Stimulated activated CD8-positive, alpha-beta memory T cell treated with anti-CD3 and anti-CD28 coated beads, Interleukin-4, amount 100 ng/mL, for 4 hours (primary cell): ENCODE data around the gene ATP1B2.
"Not testable (repeated sequence)": the region's sequence is repeated elsewhere in the genome, so short reads cannot be mapped to it uniquely, and the experiment has no call there.

Experiments
- DNase-seq, 2 donors: peaks; one replicate each; pipeline ENCODE4 v3.0.0-alpha.2; 2020; ENCODE audit warnings: low read depth in 2 of 2, low spot score in 1 of 2

Gene ATP1B2, protein sequence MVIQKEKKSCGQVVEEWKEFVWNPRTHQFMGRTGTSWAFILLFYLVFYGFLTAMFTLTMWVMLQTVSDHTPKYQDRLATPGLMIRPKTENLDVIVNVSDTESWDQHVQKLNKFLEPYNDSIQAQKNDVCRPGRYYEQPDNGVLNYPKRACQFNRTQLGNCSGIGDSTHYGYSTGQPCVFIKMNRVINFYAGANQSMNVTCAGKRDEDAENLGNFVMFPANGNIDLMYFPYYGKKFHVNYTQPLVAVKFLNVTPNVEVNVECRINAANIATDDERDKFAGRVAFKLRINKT

DNA sequence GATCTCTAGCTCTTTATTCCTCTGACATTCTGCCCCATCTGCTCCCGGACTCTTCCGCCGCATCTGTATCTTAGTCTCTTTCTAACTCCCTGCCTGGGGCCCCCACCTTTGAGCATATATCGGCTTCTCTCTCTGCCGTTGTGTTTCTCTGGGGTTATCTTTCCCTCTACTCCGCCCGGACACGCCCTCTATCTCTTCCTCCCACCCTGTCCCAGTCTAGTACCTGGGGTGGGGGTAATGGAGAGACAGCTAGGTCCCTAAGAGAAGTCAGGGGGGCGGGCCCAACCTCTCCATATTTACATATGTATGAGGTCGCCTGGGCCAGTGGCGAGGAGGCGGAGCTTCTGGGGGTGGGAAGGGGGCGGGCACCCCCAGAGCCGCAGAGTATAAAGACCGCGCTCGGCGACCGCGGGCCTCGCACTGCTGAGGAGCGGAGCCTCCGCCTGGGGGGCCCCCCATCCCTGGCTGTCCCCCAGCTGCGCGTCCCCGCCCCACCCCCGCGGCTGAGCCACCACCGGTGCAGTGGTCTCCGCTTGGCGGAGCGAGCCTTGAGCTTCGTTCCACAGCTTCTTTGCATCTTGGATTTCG, at the start of gene ATP1B2:
Gene ATP1B2 (plus strand): TSS at position 418 of the 588 bp plus-strand sequence. CDS start 593 bp downstream, outside the sequence.
- peak; percentile 57 to 63 for DNase-seq

DNA sequence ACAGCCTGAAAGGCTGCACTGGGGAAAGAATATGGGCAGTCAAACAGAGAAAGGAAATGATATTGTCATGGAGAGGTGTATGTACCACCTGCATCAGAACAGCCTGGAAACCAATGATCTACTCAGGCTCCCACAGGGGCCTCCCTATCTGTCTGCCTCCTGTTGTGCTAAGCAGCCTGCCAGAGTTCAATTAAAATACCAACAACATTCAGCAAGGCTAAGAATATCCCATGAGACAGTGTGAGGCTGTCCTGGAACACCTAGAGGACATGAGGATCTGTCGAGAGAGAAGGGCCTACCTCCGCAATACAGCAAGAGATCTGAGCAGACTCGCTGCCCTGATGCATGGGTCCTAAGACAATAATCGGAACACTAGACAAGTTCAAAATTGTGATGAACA, 44.4 kb upstream of the ATP1B2 start:
- no peak for DNase-seq

DNA sequence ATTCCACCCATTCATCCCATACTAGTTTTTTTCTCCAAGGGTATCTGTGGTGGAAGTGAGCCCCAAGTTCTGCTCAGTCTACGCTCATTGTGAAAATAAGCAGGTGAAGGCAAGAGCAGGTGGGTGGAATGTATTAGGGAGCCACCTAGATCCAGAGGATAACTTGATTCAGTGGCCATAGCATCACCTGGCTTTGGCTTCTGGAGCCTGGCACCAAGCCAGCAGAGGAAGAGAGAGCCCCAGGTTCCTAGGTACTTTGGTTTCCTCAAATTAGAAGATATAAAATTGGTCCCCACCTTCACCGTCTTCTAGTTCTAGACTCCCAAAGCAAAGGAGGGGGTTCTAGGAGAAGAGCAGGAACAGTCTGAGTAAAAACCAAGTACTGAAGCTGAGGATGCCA, 40.1 kb upstream of the ATP1B2 start:
- DNase-seq: no peak

DNA sequence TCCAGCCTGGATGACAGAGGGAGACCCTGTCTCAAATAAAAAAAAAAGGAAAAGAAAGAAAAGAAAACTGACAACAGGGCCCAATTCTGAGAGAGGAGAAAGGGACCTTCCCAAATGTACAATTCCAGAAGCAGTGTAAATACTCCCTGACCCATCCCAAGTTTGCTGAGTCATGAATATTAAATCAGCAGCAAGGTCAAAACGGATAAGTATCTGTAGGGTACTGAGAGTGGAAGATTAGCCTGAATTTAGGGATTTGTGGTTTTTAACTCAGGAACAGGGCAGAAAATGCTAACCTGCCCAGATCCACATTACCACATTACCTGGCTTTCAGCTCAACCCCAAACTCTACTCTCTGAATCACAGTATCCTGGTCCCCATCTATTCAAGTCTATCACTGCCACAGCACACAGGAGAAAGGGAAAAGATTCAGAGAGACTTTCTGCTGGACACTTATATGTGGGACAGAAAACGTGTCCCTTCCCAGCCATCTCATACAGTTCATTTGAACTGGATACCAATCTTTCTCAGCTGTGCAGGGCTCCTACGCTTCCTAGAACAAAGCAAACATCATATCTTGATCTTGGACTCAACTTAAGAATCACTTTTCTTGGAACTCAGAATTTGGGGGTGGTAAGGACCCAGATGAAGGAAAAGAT, 39.0 kb upstream of the ATP1B2 start:
- DNase-seq: no peak

DNA sequence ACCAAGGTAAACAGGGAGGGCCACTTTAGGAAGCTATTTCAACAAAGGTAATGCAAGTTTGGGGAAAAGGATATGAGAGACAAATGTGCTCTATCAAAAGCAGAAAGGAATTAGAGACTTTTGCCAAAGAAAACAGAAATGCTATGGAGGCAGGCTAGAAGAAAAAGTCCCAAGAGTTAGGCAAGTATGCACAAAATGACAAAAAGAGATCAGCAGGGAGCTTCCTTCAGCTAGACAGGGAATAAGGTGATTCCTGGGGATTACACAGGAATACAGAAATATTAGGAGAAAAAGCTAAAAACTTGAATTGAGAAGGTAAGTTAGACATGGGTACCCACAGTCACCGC, 38.5 kb upstream of the ATP1B2 start:
- DNase-seq: no peak

DNA sequence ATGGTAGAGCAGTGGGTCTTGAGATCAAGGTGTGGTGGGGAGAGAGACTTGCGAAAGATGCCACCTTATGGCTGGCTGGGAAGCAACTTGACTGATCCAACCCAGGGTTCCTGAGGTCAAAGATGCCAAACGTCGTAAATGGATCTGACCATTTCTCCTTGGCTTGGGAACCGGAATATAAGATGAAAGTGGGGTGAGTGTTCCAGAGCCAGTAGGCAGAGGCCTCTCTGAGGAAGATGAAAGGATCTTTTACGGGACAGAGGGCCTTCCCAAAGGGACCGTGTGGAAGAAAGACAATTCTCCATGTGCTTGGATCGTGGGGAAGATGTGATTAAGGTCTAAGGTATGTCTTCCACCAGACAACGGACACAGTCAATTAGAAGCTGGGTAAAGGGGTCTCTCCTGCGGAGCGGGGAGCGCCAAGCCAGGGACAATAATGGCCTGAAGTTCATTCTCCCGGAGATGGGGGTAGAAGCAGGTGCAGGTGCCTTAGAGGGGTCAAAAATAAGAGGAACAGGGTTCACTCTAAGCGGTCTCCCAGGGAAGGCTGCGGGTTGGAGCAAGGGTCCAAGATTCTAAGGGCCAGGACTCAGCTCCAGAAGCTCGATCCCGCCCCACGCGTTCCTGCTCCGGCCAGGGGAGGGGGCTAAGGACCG, 36.8 kb upstream of the ATP1B2 start:
- no peak for DNase-seq

DNA sequence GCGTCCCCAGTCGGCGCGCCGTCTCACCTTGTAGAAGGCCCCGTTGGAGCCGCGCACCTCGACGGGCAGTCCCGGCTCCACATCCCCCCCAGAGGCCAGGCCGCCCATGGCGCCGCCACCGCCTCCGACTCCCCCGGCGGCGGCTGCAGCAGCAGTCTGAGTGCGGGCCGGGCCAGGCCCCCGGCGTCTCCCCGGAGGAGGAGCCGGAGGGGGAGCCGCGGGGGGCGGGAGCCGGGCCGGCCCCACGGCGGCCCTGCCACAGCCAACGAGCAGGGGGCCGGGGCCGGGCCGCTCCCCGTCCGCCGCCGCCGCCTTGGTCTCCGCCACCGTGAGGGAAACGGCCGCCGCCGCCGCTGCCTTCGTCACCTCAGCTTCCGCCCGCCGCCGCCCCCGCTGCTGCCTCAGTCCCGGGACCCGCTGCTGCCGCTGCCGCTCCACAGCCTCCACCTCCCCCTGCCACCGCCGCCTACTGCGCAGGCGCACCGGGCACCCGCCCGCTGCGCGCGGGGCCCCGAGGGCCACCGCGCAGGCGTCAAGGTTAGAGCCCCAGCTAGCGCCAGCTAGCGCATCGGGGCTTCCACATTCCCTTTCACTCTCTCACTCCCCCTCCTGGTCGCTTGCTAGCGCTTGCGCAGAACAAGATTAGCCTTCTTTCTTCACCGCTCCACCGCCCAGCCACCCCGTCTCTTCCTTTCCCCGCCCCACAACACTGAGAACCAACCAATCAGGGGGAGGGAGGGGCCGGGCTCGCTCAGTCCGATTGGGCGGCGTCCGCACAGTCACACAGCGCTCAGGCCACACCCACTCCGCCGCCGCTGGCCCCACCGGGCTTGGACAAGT, 36.1 kb upstream of the ATP1B2 start, which contains the start of gene FXR2:
Gene FXR2 (minus strand): TSS at position 473 of the 840 bp plus-strand sequence. CDS start 365 bp downstream, at position 108.
- DNase-seq: peak; percentile 92 to 98

DNA sequence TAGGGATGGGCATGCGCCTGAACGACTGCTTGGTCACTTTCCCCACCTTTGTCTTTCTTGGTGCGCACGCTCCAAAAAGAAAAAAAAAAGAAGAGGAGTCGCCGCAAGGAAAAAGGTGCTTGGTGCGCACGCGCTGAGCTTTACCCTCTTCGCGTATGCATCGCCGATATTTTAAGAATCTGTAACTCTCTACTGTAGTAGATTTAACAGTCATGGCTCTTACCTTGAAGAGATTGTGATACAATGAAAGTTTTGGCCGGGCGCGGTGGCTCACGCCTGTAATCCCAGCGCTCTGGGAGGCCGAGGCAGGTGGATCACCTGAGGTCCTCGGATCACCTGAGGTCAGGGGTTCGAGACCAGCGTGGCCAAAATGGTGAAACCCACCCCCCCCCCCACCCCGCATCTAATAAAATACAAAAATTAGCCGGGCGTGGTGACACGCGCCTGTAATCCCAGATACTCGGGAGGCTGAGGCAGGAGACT, 35.4 kb upstream of the ATP1B2 start:
- DNase-seq: no peak

DNA sequence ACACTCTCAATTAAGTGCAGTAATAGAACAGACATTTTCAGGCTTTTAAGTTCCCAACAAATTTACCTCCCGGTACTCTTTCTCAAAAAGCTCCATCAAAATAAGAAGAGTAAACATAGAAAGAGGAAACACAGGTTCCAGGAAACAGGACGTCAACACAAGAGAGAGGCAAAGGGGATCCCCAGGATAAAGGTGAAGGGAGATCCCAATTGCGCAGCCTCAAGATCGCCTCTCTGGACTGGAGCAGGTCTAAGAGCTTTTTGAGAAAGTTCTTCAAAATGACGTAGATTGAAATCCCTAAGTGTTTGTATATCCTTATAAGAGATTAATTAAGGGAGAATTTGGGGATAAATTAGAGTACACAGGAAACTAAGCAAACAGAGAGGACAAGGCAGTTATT, 32.1 kb upstream of the ATP1B2 start:
- DNase-seq: no peak

DNA sequence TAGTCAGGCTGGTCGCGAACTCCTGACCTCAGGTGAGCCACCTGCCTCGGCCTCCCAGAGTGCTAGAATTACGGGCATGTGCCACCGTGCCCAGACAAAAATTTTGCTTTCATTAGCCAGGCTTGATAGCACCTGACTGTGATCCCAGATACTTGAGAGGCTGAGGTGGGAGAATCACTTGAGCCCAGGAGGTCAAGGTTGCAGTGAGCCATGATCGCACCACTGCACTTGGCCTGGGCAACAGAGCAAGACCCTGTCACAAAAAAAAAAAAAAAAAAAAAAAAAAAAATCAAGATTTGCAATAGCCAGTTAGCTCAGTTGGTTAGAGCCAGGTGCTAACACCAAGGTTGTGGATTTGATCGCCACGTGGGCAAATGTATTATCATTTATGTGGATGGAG, 29.9 kb upstream of the ATP1B2 start:
- no peak for DNase-seq

DNA sequence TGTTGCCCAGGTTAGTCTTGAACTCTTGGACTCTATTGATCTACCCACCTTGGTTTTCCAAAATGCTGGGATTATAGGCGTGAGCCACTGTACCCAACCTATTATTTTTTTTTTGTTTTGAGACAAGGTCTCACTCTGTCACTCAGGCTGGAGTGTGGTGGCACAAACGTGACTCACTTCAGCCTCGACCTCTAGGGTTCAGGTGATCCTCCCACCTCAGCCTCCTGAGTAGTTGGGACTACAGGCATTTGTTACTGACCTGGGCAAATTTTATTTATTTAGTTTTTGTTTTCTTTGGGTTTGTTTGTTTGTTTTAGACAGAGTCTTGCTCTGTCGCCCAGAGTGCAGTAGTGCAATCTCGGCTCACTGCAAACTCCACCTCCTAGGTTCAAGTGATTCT, 27.1 kb upstream of the ATP1B2 start:
- DNase-seq: no peak

DNA sequence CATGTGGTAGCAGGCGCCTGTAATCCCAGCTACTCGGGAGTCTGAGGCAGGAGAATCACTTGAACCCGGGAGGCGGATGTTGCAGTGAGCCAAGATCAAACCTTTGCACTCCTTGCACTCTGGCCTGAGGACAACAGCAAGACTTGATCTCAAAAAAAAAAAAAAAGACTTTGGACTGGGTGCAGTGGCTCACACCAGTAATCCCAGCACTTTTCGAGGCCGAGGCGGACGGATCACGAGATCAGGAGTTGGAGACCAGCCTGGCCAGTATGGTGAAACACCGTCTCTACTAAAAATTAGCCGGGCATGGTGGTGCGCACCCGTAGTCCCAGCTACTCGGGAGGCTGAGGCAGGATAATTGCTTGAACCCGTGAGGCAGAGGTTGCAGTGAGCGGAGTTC, 25.0 kb upstream of the ATP1B2 start:
- not testable (repeated sequence) for DNase-seq

DNA sequence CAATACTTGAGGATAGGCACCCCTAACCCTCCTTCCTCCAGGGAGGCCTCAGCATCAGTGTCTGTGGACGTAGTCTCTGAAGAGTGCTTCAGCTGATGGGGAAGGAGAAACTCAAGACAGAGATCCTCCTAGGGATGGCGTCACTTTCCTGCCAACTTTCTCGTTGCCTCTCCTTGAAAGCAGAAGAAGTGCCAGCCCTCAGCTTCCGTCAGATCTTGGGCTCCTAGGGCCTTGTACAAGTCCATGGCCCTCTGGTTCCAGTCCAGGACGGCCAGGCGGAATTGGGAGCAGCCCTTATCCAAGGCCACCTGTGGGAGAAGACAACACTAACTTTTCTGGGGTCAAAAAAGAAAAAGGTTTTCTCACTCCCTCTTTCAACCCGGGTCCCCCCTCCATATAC, 24.4 kb upstream of the ATP1B2 start:
- no peak for DNase-seq

DNA sequence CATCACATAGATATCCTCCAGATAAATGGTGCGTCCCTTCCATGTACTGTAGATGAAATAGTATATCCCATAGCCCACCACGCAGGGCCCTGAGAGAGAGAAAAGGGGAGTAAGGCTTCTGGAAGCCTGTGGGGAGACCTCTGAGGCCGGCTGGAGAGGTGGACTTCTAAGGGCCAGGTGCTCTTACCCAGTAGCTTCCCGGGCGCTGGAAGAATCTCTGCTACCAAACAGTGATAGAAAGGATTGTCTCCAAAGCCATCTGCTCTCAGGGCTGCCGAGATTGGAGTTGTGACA, 23.8 kb upstream of the ATP1B2 start:
- DNase-seq: no peak

DNA sequence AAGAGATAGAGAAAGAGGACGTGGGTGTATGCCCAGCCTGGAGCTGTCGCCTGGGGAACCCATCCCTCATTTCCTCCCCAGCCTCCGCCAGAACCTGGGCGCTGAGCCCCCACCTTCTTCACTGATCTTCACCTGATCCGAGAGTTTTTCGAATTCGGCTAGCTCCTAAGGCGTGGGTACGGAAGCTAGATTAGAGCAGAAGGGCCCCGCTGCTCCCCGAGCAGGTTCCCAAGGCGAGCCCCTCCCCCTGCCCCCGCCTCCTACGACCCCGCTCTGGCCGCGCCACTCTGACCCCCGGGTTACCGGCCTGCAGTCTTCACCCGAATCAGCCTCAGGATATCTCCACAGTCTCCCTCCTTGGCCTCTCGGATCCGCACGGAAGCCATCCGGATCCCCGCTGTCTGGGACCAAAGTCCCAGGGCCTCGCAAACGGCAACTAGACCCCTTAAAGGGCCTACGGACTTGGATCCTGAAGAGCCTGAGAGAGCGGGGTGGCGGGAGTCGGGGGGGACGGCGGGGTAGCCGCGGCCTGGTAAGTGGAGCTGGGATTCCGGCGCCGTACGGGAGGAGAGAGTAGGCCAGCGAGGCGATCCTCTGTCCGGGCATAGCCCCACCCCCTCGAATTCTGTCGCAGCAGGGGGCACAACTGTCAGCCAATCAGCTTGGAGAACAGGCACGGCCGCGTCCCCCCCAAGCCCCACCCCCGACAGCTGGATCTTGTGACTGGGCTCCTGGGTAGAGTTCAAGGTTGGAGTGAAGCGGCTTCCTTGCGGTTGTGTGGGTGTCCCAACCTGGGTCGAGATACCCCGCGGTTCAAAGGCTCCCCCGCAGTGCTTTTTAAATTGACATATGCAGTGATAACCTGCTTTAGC, 23.2 kb upstream of the ATP1B2 start, which contains the start of gene SAT2:
Gene SAT2 (minus strand): TSS at position 572 of the 872 bp plus-strand sequence. CDS start 186 bp downstream, at position 386.
- peak; percentile 64 to 86 for DNase-seq

DNA sequence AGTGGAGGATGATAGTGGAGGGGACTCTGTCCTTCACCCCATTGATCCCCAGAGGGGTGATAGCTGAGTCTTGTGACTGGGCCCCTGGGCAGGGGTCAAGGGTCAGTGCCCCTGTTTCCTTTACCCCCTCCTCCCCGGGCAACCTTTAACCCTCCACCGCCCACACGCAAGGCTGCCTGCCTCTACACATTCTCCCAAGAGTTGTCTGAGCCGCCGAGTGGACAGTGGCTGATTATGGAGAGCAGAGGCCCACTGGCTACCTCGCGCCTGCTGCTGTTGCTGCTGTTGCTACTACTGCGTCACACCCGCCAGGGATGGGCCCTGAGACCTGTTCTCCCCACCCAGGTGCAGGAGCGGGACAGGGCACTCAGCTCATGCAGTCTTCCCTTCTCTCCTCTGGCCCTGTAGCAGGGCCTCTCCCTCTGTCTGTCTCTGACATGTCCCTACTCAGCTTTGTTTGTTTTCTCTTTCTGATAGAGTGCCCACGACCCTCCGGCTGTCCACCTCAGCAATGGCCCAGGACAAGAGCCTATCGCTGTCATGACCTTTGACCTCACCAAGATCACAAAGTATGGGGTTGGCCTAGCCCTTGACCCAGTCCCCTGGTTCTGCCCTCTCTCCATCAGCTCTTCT, 20.7 kb upstream of the ATP1B2 start, which contains the start of gene SHBG:
Gene SHBG (plus strand): TSS at position 197 of the 633 bp plus-strand sequence. CDS start 38 bp downstream, at position 235.
- DNase-seq: no peak

DNA sequence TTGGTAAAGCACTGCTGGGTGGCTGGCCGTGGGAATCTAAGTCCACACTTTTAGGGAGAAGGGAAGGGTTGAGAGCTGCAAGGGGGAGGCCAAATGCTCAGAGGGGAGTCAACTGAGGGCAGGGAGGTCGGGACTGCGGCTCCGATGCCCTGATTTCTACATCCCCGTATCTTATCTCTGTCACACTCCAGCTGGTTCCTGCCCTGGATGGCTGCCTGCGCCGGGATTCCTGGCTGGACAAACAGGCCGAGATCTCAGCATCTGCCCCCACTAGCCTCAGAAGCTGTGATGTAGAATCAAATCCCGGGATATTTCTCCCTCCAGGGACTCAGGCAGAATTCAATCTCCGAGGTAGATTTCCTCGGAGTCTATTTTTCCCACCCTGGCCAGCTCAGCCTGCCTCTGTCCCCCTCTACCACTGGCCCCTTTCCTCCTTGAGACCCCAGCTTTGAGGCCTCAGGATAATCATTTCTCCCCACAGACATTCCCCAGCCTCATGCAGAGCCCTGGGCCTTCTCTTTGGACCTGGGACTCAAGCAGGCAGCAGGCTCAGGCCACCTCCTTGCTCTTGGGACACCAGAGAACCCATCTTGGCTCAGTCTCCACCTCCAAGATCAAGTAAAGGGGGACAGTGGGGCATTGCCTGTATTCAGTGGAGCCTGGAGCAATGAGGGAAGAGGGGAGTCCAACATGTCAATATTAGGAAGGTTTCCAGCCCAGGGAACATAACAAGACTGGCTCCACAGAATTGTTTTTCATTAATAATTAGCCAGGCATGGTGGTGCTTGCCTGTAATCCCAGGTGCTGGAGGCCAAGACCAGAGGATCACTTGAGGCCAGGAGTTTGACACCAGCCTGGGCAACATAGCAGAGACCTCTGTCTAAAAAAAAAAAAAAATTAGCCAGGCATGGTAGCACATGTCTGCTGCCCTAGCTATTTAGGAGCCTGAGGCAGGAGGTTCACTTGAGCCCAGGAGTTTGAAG, 19.0 kb upstream of the ATP1B2 start:
- no peak for DNase-seq

DNA sequence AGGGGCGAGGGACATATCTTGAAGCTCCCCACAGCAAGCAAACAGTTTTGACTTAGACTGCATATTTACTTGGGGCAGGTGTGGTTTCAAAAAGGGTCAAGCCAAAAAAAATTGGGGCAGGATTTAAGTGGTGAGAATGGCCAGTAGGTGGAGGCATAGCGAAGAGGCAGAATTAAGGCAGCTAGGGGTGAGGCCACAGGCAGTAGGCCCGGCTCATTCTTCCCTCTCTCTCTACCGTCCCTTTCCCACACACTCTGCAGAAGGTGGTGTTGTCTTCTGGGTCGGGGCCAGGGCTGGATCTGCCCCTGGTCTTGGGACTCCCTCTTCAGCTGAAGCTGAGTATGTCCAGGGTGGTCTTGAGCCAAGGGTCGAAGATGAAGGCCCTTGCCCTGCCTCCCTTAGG, 18.2 kb upstream of the ATP1B2 start:
- no peak for DNase-seq
